NAMALWA (cell line): Measurements from ENCODE around the gene PCP4L1.
A peak's percentile ranks its signal among the peaks of the same experiment; 100 is the strongest.

ENCODE experiments used
- DNase-seq: peaks from one replicate; pipeline ENCODE4 v3.0.0-alpha.2; 2015; ENCODE audit warnings: low spot score

The PCP4L1 gene

DNA sequence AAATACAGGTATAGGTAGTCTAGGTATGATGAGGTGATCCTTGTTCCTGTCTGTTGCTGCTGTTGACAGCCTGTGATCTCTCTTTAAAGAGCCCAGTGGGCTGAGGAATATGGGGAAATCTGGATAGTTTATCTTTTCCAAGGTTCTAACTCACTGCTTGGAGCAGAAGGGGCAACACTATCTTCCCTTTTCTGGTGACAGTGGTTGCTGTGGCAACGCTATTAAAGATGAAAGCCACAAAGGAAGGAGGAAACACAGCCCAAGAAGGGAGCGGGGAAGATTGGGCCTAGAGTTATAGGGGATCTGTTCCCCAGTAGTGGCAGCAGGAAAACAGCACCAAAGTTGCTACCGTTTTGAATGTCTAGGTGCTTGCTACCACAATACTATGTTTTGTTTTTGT lies 8.8 kb downstream of the PCP4L1 start:
- no peak for DNase-seq

DNA sequence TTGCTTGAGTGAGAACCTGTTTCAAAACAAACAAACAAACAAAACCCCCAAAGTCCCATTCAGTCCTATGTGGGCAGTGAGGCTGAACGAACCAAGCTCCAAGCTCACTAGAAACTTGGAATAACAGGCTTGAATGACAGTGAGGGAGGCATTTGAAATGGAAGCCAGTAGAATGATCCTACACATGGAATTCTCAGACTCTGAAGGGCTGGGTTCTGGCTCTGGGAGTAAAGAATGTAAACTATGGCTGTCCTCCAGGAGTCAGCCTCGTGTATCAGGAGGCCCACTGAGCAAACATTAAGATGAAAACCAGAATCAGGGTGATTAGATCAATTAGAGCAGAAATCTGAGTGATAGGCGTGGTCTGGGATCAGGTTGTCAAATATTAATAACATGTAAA lies 14.9 kb downstream of the PCP4L1 start:
- DNase-seq = no peak

DNA sequence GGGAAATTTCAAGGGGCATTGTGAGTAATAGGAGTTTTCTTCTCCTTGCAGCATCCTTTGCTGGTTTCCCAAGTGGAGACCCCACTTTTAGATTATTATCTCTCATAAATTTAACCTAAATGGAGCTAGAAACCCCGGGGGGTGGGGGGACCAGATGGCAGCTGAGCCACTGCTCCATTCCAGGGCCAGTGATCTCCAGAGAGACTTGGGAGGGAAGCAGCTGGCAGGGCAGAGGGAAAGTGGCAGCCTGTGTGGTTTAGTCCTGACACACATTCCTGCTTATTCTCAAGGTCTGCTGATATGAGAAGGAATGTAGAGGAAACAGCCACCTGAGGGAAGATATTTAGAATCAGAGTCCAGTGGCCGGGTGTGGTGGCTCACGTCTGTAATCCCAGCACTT lies 16.3 kb downstream of the PCP4L1 start:
- no peak for DNase-seq

DNA sequence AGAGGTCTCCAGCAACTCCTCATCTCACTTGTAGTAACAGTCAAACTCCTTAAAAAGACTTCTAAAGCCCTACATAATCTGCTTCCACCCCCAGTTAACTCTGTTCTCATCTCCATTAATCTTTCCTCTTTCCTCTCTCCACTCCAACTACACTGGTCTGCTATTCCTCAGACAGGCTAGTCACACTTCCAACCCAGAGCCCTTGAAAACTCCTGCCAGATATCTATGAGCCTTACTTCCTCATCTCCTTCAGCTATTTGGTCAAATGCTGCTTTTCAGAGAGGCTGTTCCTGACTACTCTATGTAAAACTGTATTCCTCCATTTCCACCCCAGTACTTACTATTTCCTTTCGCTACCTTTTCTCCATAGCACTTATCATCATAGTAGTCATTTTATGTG lies 24.4 kb downstream of the PCP4L1 start:
- no peak for DNase-seq

DNA sequence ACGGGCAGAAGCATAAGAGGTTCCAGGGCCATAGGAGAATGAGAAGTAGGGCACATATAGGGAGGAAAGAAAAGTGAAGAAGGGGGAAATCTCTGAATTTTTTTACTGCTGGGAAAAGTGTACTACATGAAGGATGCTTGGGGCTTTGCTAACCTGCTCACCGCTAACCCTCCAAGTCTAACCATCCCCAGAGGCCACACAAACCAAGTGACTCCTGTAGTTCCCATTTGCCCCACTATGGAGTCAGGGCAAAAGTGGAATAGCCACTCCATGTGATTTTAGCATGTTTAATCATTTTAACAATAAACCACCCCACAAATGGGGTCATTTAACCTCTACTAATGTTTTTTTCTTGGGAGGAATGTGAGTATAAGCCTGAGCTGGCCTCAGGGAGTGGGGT lies 26.6 kb downstream of the PCP4L1 start:
- DNase-seq = no peak

DNA sequence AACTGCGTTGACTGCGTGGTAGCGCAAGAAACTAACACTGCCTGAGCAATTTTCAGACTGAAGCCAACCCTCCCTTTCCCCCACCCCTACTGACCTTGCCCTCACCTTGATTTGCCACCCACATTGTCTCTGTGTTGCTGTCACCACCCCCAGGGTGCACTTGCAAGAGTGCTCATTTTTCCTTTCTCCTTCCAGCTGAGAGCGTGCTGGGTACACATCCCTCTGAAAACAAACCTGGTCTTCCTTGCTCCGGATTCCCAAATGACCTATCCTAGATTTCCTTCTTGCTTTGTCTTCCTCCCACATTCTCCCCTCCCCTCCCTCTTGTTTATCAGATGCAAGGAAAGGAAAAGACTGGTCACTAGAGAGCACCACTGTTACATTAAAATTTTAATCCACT lies 27.0 kb downstream of the PCP4L1 start:
- no peak for DNase-seq

DNA sequence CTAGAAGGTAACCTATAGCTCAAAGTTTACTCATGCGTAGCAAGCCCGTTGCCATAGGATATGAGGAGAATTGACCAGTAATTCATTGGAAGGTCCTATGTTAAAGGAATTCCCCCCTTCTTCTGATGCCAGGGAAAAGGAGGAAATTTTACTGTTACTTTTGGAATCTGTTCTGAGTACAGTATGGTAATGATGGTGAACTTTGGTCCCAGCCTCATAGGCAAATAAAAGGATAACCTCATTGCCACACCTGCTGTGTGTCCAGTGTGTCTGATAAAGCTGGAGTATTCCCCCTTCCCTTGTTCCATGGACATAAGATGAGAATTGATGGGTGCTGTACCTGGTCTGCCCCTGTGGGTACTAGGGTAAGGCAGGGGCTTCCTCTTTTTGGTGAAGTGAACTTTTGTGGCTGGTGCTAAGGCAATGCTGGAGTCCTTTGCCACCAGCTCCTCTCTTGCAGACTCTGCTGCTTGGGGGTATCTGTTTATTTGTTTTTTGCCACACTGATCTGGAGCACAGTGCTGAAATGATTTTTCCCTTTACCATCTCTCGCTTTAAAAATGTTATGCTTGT lies 29.0 kb downstream of the PCP4L1 start:
- DNase-seq = no peak

DNA sequence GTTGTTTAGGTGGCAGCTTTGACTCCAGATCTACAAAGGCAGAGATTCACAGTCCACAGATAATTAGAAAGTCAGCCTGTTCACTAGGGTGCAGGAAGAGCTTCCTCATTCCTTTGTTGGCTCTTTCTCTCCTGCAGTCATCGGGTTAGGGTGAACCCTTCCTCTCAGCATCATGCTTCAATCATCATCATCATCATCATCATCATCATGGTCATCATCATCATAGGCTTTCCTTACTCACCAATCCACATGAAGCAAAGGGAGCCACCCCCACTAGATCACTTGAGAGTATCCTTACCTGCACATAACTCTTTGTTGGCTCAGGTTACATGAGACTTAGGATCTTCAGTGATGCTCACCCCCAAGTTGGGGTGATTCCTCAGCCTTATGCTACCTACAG lies 32.2 kb downstream of the PCP4L1 start:
- no peak for DNase-seq

DNA sequence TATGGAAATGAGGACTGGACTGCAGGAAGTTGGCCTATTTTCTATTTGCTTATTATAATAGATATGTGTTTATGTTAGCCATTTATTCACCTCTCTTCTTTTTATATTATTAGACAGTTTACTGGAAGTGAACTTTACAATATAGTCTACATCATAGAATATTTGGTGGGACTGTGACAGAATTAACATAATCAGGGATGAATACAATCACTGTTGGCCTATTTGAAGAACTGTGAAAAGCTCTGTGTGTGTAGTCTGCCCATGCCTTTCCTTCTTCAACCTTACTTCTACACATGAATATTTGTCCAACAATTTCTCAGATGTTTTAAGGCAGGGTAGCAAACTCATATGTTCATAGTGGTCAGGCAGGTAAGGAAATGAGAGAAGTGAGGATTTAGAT lies 38.9 kb downstream of the PCP4L1 start:
- DNase-seq = no peak

DNA sequence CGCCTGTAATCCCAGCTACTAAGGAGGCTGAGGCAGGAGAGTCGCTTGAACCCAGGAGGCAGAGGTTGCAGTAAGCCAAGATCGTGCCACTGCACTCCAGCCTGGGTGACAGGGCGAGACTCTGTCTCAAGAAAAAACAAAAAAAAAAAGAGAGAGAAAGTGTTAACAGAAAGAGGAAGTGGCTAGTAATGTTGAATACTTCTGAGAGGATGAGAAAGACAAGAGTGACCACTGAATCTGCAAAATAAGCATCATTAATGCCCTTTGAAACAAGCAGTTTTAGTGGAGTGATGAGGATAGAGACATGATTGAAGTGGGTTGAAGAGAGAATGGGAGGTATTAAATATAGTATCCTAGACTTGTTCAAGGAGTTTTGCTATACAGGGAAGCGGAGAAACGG lies 39.6 kb downstream of the PCP4L1 start:
- peak; percentile 37 for DNase-seq

DNA sequence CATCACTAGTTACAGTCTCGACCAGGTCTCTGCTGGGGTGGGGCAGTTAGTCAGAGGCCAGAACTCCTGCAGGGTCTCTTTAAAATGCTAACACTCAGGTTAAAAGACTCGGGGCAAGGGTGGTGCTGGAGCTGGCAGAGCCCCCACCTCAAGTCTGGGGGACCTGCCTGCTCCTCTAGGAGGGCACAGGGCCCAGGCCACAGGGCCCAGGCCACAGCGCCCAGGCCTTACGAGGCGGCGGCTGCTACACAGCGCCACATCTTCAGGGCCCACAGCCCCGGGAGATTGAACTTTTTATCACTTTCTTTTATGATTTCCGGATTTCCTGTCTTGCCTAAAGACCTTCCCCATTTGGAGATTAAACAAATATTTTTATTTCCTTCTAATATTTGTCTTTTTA lies 40.8 kb downstream of the PCP4L1 start:
- no peak for DNase-seq

DNA sequence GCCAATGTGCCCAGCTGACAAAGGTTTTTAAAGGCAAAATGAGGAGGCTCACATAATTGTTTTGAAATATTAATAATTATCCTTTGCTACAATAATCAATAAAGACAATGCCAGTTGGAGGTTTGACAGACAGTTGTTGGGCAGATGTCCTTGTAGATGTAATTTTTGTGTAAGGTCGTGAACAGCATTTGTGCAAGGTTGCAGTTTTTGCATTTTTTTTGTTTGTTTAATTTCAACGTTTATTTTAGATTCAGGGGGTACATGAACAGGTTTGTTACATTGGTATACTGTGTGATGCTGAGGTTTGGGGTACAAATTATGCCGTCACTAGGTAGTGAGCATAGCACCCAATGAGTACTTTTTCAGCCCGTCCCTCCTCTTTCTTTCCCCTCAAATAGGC lies 41.9 kb downstream of the PCP4L1 start:
- DNase-seq = no peak

DNA sequence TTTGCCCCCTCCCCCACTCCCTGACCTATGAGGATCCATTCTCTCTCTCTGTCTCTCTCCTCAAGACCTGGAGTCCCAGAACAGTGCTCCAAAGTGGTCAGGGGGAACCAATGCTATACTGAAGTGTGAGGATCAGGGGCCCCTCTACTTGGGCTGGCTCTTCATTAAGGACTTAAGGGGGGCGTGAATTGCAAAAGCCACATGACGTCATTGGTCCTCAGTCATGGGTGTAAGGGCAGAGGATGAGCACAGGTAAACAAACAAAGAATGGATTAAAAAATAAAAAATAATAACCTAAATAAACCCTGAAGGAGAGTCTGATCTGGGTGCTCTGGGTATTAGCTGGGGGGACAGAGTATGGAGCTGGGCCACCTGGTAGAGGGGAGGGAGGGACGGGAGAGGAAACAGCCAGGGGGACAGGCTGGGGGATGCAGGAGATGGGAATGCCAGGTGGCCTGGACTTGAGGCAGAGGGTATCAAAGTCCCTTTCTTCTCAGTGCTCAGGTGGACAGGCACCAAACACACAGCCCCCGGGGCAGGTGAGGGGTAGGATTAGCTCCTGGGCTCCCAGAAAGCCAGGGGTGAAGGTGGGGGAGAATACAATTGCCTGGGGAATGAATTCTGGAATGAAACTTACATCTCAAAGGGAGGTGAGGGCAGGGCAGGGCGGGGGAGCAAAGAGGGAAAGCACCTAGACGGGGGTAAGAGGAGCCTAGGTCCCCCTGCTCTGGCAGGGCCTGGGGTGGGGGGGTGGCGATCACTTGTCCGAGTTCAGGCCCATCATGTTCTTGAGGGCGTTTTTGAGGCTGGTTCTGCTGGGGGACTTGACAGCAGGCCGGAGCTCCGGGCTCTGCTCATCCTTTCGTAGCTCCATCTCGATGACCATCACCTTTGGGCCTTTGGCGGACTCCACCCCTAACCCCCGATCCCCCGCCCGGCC lies 46.7 kb downstream of the PCP4L1 start:
- no peak for DNase-seq

DNA sequence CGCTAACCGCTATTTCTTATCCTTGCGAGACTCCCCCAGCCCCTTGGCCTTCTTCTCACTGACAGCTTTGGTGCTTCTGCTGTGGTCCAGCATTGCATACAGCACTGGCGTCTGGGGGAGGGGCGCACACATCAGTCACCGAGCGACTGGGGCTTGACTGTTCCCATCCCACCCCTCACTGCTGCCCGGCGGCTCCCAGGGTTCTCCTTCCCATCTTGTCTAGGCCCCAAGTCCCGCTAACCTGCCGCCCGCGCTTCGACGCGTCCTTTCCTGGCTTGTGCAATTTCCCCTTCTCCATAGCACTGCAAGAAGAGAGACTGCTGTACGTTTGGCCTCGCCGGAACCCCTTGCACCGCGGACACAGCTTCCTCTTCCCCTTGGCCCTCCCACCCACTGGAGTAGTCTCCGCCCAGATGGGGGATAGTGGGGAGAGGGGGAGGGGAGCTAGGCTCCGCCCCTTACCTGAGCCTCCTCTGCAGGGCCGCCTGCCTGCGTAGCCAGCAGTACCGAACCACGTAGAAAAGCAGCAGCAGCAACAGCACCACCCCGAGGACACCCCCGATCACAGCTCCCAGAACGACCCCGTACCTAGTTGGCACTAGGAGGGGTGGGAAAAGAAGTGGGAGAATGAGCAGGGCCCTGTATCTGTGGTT lies 47.4 kb downstream of the PCP4L1 start:
- peak; percentile 93 for DNase-seq

DNA sequence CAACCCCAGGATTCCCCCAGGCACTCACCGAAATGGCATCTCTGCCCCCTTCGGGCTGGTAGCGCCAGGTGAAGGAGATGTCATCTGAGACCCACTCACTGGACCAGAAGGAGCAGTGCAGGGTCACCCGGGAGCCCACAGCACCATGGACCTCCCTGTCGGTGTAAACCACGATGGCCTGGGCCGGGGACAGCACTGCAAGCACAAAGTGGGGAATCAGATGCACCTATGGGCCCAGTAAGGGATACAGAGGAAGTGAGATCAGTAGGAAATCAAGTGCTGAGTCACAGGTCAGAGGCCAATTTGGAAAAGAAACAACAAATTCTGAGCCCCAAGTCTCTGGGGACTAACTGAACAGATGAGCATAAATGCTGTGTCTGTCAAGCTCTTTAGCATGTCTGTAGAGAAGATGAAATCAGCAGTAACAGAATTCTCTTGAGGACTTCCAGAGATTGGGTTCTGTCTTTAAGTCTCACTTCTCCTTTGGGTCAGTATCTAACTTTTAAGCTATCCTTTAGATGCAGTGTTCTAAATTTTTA lies 48.8 kb downstream of the PCP4L1 start:
- DNase-seq = peak; percentile 82

DNA sequence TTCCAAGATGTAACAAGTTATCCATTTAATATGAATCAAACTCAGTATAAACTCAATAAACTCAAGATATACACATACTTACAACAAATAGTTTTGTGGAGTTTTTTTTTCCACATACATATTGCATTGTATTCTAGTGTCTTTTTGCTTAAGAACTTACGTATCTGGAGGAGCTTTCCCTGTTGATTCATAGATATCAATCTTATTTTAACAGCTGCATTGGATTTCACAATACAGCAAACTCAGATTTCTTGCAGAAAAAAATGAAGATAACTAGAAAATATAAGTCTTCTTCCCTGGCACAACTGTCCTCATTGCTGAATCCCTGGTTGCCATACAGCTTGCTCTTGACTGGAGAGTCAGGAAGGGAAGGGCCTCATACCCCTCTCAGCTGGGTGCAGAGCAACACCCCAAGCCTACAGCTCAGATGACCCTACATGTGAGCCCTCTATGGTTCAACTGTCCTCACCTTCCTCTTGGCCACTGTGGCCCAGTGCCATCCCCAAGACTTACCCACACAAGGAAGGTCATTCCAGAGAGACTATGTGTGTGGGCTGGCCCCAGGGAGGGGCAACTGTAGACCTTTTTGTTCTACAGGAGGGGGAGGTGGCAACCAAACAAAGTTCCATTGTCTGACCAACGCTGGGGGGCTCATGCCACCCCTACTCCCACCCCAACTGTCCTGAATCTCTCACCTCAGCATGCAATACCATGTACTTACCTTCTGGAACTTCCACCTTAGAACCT lies 49.5 kb downstream of the PCP4L1 start:
- no peak for DNase-seq

DNA sequence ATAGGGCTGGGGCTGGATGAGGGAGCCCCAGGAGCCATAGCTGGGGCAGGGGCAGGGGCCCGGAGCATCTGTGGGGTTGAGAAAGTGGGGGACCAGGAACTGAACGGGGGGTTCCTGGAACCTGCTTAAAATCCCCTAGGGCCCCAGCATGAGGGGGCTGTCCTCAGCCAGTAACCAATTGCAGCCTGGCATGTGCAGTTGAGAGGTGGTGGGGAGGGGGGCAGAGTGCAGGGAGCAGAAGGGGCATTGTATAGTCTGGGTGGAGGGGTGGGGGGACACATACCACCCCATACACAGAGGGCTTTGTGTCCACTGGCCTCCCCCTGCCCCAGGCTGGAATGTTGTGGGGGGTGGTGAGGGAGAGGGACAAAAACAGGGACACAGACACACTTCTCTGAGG lies 51.3 kb downstream of the PCP4L1 start, which contains the start of gene MPZ:
Gene MPZ (minus strand): TSS at position 101 of the 400 bp plus-strand sequence. CDS start 63 bp downstream, at position 38.
- DNase-seq = no peak

DNA sequence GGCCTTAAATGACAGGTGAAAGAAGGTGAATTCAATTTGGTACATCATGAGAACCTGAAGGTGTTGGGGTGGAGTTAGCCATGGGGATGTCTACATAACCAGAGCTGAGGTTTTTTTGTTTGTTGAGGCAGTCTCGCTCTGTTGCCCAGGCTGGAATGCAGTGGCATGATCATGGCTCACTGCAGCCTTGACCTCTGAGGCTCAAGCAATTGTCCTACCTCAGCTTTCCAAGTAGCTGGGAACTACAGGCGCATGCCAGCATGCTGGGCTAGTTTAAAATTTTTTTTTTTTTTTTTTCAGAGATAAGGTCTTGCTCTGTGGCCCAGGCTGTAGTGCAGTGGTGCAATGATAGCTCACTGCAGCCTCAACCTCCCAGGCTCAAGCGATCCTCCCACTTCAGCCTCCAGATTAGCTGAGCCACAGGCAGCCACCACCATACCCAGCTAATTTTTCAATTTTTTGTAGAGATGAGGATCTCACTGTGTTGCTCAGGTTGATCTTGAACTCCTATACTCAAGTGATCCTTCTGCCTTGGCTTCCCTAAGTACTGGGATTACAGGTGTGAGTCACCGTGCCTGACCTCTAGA lies 53.1 kb downstream of the PCP4L1 start:
- no peak for DNase-seq

DNA sequence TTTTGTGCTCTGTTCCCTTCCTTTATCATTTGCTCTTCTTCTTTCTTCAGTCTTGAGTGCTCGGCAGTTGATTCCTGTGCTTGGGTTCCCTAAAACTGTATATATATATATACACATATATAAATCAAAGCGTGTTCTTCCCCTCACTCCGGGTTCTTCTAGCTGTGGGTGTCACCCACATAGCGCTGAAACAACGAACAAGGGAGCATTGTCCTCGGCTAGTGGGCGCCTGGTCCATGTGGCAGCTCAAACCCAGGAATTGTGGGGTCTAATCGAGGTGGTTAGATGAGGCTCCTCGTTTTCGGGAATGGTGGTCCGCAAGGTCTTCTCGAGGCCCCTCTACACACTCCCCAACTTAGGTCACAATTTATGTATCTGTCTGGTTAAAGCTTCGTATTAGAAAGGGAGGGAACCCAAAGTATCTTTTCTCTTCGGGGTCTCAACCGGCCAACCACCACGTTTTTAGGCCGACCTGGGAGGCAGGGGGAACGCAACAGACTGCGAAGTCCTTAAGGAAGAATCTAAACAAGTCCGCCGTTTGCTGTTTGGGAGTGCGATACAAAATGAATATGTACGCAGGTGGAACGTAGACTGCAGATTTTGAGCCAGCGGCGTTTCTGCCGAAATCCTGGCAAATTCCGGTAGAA lies 55.1 kb downstream of the PCP4L1 start:
- DNase-seq = no peak

DNA sequence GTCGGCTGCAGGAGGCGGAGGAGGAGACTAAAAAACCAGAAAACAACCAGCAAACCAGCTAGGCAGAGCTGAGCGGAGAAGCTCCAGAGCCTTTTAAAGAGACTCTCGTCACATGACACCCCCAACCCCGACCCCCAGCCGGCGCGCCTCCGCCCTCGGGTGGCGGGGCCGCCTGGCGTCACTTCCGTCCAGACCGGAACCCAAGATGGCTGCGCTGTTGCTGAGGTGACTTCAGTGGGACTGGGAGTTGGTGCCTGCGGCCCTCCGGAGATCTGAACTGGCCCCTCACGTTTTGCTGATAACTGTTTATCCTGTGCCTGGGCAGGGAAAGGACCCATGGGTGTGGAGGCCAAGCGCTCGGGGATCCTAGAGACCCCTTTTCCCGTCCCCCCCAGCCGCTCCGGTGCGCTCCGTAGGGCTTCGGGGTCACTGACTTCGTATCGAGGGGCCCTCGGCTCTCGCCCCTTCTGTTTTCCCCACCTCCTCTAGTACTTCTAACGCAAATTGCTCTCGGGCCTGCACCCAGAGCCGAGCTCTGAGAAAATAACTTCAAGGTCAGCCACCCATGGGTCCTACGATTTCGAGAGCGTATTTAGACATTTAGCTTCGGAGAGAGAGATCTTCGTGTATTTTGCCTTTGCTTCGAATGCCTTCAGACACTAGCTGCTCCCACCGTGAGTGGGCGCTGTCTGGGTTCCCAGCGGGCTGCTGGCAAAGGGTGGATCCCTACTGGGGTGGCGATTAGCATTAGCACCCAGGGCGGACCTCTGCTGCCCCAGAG lies 55.8 kb downstream of the PCP4L1 start, which contains the start of gene SDHC:
Gene SDHC (plus strand): TSS at position 181 of the 781 bp plus-strand sequence. CDS start 25 bp downstream, at position 206.
- peak; percentile 97 for DNase-seq
